ENCODE measurements around the gene LRRC74A.

- TF ChIP-seq CTCF (optimal IDR thresholded peaks at IDR 0.05 in 1 of 3, IDR thresholded peaks at IDR 0.05 in 1 of 3, conservative IDR thresholded peaks at IDR 0.05 in 1 of 3; ENCODE audit: extremely low read depth in 1 of 3, insufficient read depth in 2 of 3, low read length in 3 of 3), result no peak
- no peak for TF ChIP-seq EZH2 (IDR thresholded peaks at IDR 0.05; ENCODE audit: low read length)
These were observed 43.2 kb upstream of the LRRC74A start for GRCh38 chr14:76782885-76783566.

Data from keratinocyte (primary cell).